HepG2 (cell line): ENCODE results near the gene RUVBL1. TPM values are rescaled to one million over a fixed set of nuclear protein-coding genes. Genes with fewer than 3 reads are reported as not detected.

ENCODE experiments used
- ATAC-seq: fragments of 200-7000 bp; cut with Tn5 transposase; 3 replicates; pipeline ENCODE4 v1.9.1; 2020; ENCODE audit warnings: mild to moderate bottlenecking, moderate library complexity
- BruUV-seq: library from RNA; stranded (reverse); fragments of 400-500 nt; replicated peaks from 2 replicates; lab custom pipeline; 2021; lab: Mats Ljungman, UMichigan
- CTCF ChIA-PET: fragments of 300-600 bp; formaldehyde crosslinking; extraction: SDS; loops from one replicate; lab custom pipeline; 2021; ENCODE audit warnings: low total read pairs, inconsistent platforms, low intra/inter-chr PET ratio; lab: Yijun Ruan, JAX
- POLR2A ChIA-PET: fragments of 350-600 bp; sonication (Branson Sonifier 250); formaldehyde crosslinking; loops from one replicate; lab custom pipeline; 2020; ENCODE audit warnings: antibody characterized with exemption, inconsistent platforms; lab: Yijun Ruan, JAX
- DNase-seq: peaks from one replicate; pipeline ENCODE4 v3.0.0-alpha.2; 2015; ENCODE audit warnings: low spot score
- FAIRE-seq: peaks from 3 replicates; lab custom pipeline; 2011; peaks lifted over from hg19 to GRCh38; lab: Jason Lieb, UNC
- H2AFZ ChIP-seq: one replicate; pipeline ENCODE4 v1.6.1; 2011; ENCODE audit warnings: low read length, inconsistent platforms
- H3K27ac ChIP-seq: fragments of 300-600 bp; 3 replicates; pipeline ENCODE4 v1.8.0; 2011; ENCODE audit warnings: mixed run types, mild to moderate bottlenecking, mixed read lengths, low read length, inconsistent platforms; ENCODE audit not compliant: insufficient read depth; ENCODE audit errors: extremely low read length
- H3K27me3 ChIP-seq, 2 experiments: fragments of 200-600 bp in 1 of 2; 2 replicates in 1 of 2; 3 replicates in 1 of 2; pipeline versions ENCODE4 v1.6.0 to v1.8.0; 2011; ENCODE audit warnings: low read length in 2 of 2, mild to moderate bottlenecking in 2 of 2, moderate library complexity in 2 of 2, inconsistent platforms in 1 of 2; ENCODE audit not compliant: insufficient read depth in 2 of 2, control insufficient read depth in 1 of 2
- H3K36me3 ChIP-seq, 2 experiments: fragments of 200-600 bp in 1 of 2; replicated peaks in 1 of 2; 2 replicates in 1 of 2; 3 replicates in 1 of 2; pipeline versions ENCODE4 v1.5.1 to v1.8.0; 2011; ENCODE audit warnings: low read length in 2 of 2, inconsistent platforms in 1 of 2; ENCODE audit not compliant: insufficient read depth in 2 of 2, control insufficient read depth in 1 of 2
- H3K4me1 ChIP-seq: 2 replicates; pipeline ENCODE4 v1.5.1; 2012; ENCODE audit warnings: low read length, inconsistent platforms; ENCODE audit not compliant: insufficient read depth
- H3K4me2 ChIP-seq: 2 replicates; pipeline ENCODE4 v1.6.0; 2011; ENCODE audit warnings: low read depth, low read length, inconsistent platforms
- H3K4me3 ChIP-seq, 3 experiments: fragments of 200-600 bp in 1 of 3; sonication (generic), shearing (Covaris generic) in 1 of 3; replicated peaks in 1 of 3; 2 replicates each; pipeline ENCODE4 v1.5.1; 2011 to 2016; ENCODE audit warnings: low read length in 3 of 3, inconsistent platforms in 2 of 3, low read depth in 2 of 3, mild to moderate bottlenecking in 2 of 3, control low read depth in 1 of 3, mixed read lengths in 1 of 3; ENCODE audit not compliant: insufficient read depth in 1 of 3
- H3K79me2 ChIP-seq: one replicate; pipeline ENCODE4 v1.6.1; 2011; ENCODE audit warnings: low read length, inconsistent platforms; ENCODE audit not compliant: insufficient read depth
- H3K9ac ChIP-seq: 2 replicates; pipeline ENCODE4 v1.6.0; 2011; ENCODE audit warnings: mild to moderate bottlenecking, low read depth, low read length, inconsistent platforms; ENCODE audit not compliant: insufficient read depth
- H3K9me3 ChIP-seq: 2 replicates; pipeline ENCODE4 v1.5.1; 2012; ENCODE audit warnings: mild to moderate bottlenecking, low read length
- H4K20me1 ChIP-seq: 2 replicates; pipeline ENCODE4 v1.6.0; 2011; ENCODE audit warnings: inconsistent platforms, mild to moderate bottlenecking, low read length, moderate library complexity; ENCODE audit not compliant: insufficient read depth
- AGO2 ChIP-seq: fragments of 200-400 bp; formaldehyde crosslinking; optimal IDR thresholded peaks from 2 replicates; pipeline ENCODE3; 2017; ENCODE audit warnings: mild to moderate bottlenecking, low read depth, low read length, moderate library complexity
- BCLAF1 ChIP-seq: fragments of 450-650 bp; IDR thresholded peaks from 2 replicates; pipeline ENCODE4 v1.6.1; 2017; ENCODE audit warnings: mild to moderate bottlenecking
- EZH2 ChIP-seq: conservative IDR thresholded peaks from 2 replicates; pipeline ENCODE4 v1.6.1; 2012; ENCODE audit warnings: mild to moderate bottlenecking, low read depth, low read length, moderate library complexity
- GMEB1 ChIP-seq: sonication (generic); formaldehyde crosslinking; IDR thresholded peaks from 2 replicates; pipeline ENCODE4 v1.5.1; 2020; ENCODE audit warnings: missing genetic modification reagents, mild to moderate bottlenecking, borderline replicate concordance
- IKZF4 ChIP-seq: sonication (generic); formaldehyde crosslinking; IDR thresholded peaks from 2 replicates; pipeline ENCODE4 v1.5.1; 2020; ENCODE audit warnings: borderline replicate concordance, mild to moderate bottlenecking, low read depth, missing genetic modification reagents; ENCODE audit errors: not compliant biosample characterization
- PBX3 ChIP-seq: sonication (generic); formaldehyde crosslinking; IDR thresholded peaks from 2 replicates; pipeline ENCODE4 v1.8.1; 2023; ENCODE audit warnings: missing genetic modification reagents, inconsistent platforms, borderline replicate concordance
- PHF21A ChIP-seq: sonication (generic); formaldehyde crosslinking; IDR thresholded peaks from 2 replicates; pipeline ENCODE4 v1.5.0; 2020; ENCODE audit warnings: mild to moderate bottlenecking, missing genetic modification reagents
- RORA ChIP-seq: sonication (generic); formaldehyde crosslinking; IDR thresholded peaks from 2 replicates; pipeline ENCODE4 v1.5.0; 2020; ENCODE audit warnings: mild to moderate bottlenecking, missing genetic modification reagents, moderate library complexity
- SMAD9 ChIP-seq: sonication (generic); formaldehyde crosslinking; IDR thresholded peaks from 2 replicates; pipeline ENCODE4 v1.5.1; 2020; ENCODE audit warnings: mild to moderate bottlenecking, missing genetic modification reagents
- SMYD3 ChIP-seq: sonication (generic); formaldehyde crosslinking; IDR thresholded peaks from 2 replicates; pipeline ENCODE4 v1.8.1; 2023; ENCODE audit warnings: mild to moderate bottlenecking, missing genetic modification reagents
- SNRNP70 ChIP-seq: fragments of 200-400 bp; formaldehyde crosslinking; IDR thresholded peaks from 2 replicates; pipeline ENCODE4 v1.6.1; 2017; ENCODE audit warnings: mild to moderate bottlenecking, low read depth, low read length, moderate library complexity
- TBL1XR1 ChIP-seq: fragments of 150-350 bp; IDR thresholded peaks from 2 replicates; pipeline ENCODE4 v1.6.1; 2014; ENCODE audit warnings: borderline replicate concordance, low read length; ENCODE audit not compliant: partially characterized antibody
- TCF12 ChIP-seq, 2 experiments: fragments of 450-650 bp in 1 of 2; sonication (generic) in 1 of 2; formaldehyde crosslinking in 1 of 2; IDR thresholded peaks; 2 replicates each; pipeline versions ENCODE4 v1.6.1 to v1.8.0; 2017 to 2022; ENCODE audit warnings: antibody characterized with exemption in 1 of 2, mild to moderate bottlenecking in 1 of 2, missing genetic modification reagents in 1 of 2, moderate library complexity in 1 of 2
- ZMYM3 ChIP-seq: sonication (generic); formaldehyde crosslinking; IDR thresholded peaks from 2 replicates; pipeline ENCODE4 v1.5.1; 2020; ENCODE audit warnings: mild to moderate bottlenecking, missing genetic modification reagents
- ZNF160 ChIP-seq: sonication (generic); formaldehyde crosslinking; IDR thresholded peaks from 2 replicates; pipeline ENCODE4 v1.8.0; 2022; ENCODE audit warnings: mild to moderate bottlenecking, inconsistent platforms, missing genetic modification reagents
- ZNF17 ChIP-seq: sonication (generic); formaldehyde crosslinking; IDR thresholded peaks from 2 replicates; pipeline ENCODE4 v1.5.0; 2020; ENCODE audit warnings: mild to moderate bottlenecking, missing genetic modification reagents
- ZNF326 ChIP-seq: sonication (generic); formaldehyde crosslinking; IDR thresholded peaks from 2 replicates; pipeline ENCODE4 v1.4.0; 2020; ENCODE audit warnings: missing genetic modification reagents, borderline replicate concordance
- ZNF33B ChIP-seq: sonication (generic); formaldehyde crosslinking; IDR thresholded peaks from 2 replicates; pipeline ENCODE4 v1.5.1; 2020; ENCODE audit warnings: mild to moderate bottlenecking, missing genetic modification reagents
- ZNF441 ChIP-seq: sonication (generic); formaldehyde crosslinking; IDR thresholded peaks from 2 replicates; pipeline ENCODE4 v1.7.0; 2021; ENCODE audit warnings: missing genetic modification reagents, borderline replicate concordance
- ZNF549 ChIP-seq: sonication (generic); formaldehyde crosslinking; IDR thresholded peaks from 2 replicates; pipeline ENCODE4 v1.5.0; 2020; ENCODE audit warnings: missing genetic modification reagents
- WGBS: methylation state at CpG from one replicate; pipeline ENCODE4 v1.1.6; 2017; ENCODE audit warnings: low lambda C conversion rate; 5-methylcytosine and 5-hydroxymethylcytosine counted together
- in situ Hi-C: cut with HindIII; loops from 2 replicates; pipeline ENCODE4 v1.10.0; 2017; ENCODE audit warnings: low pct_unique_long_range_greater_than_20kb; ENCODE audit not compliant: extremely low pct_ligation_motif_present
- intact Hi-C: fragments of 100-400 bp; cut with micrococcal nuclease; formaldehyde crosslinking; loops from one replicate; pipeline ENCODE4 v1.10.0; 2022; ENCODE audit not compliant: unreplicated experiment
- polyA plus RNA-seq, 8 experiments: library from polyadenylated mRNA; depleted of rRNA in 3 of 8; stranded (reverse) in 7 of 8; unstranded in 1 of 8; fragments of >200 nt; fragmentation: Illumina TruSeq in 4 of 8; extraction: Trizol in 4 of 8; gene quantifications; 2 replicates each; pipeline versions ENCODE4 v1.2.1 to v1.2.3, GENCODE V29; 2011 to 2016; ENCODE audit warnings: low read depth in 4 of 8, missing spikeins in 1 of 8, mixed read lengths in 1 of 8; ENCODE audit not compliant: insufficient read depth in 1 of 8
- total RNA-seq, 5 experiments: library from RNA; depleted of rRNA; stranded (reverse); fragments of >200 nt; fragmentation: Illumina TruSeq; extraction: Trizol; gene quantifications; 2 replicates each; pipeline ENCODE4 v1.2.3, GENCODE V29; 2016; ENCODE audit warnings: low read depth in 1 of 5

RUVBL1 gene
- total and polyA plus RNA-seq, 2 of the 13 experiments (the other 11 are each of a cell fraction or from before 2014, with no cell fraction given): 32.7 to 86.3 TPM

- in situ Hi-C loops: no loop called here
- no peak overlapping the region for H3K4me2 ChIP-seq
- H4K20me1 ChIP-seq: no peaks in the 10 kb centered on the region
- CTCF ChIA-PET: no interaction called here
- no peak for TF ChIP-seq RORA
- no peak for TF ChIP-seq SMAD9 (CRISPR knock-in tag)
- no peak for TF ChIP-seq SNRNP70
- no peak for TF ChIP-seq BCLAF1
- TF ChIP-seq GMEB1: no peak
- no peak for TF ChIP-seq ZNF326 (CRISPR knock-in tag)
- TF ChIP-seq TBL1XR1: no peak
- TF ChIP-seq ZNF549: no peak
- TF ChIP-seq ZNF441 (CRISPR knock-in tag): no peak
- no peak for TF ChIP-seq ZNF160 (CRISPR knock-in tag)
- TF ChIP-seq ZNF33B (CRISPR knock-in tag): no peak
- no peak for TF ChIP-seq ZNF17 (CRISPR knock-in tag)
- no peak for TF ChIP-seq ZMYM3 (CRISPR knock-in tag)
- TF ChIP-seq PBX3: no peak
- TF ChIP-seq PHF21A: no peak
- no peak for TF ChIP-seq IKZF4
- TF ChIP-seq TCF12 (IDR thresholded peaks at IDR 0.05): no peak
- TF ChIP-seq TCF12 (CRISPR knock-in tag; IDR thresholded peaks at IDR 0.05): no peak
- TF ChIP-seq EZH2: no peak
- TF ChIP-seq AGO2: no peak
- TF ChIP-seq SMYD3 (CRISPR knock-in tag): no peak
- no peak overlapping the region for H3K9ac ChIP-seq
- ATAC-seq: no peak
- H2AFZ ChIP-seq: no peak overlapping the region
- H3K27ac ChIP-seq: no peak overlapping the region
- POLR2A ChIA-PET: interaction anchor here (1.9 kb wide), 1 partner anchor 11 kb away, joined by 5 read pairs; the partner anchor contains the start of gene RUVBL1
- H3K9me3 ChIP-seq: no peaks in the 10 kb centered on the region
- H3K36me3 ChIP-seq: peaks cover 16 to 56% of the 10 kb centered on the region in 2 experiments
- no TSS peak for BruUV-seq
- no peak overlapping the region for H3K4me3 ChIP-seq
- WGBS: 94% methylated on average over 6 of the region's 7 CpGs
- H3K4me1 ChIP-seq: no peaks in the 10 kb centered on the region
- FAIRE-seq: no peak
- peaks cover under 1% of the 10 kb centered on the region for H3K79me2 ChIP-seq
- DNase-seq: no peak
- no peaks in the 10 kb centered on the region for H3K27me3 ChIP-seq
- intact Hi-C loops: no loop called here
These were observed 11.1 kb downstream of the RUVBL1 start for GRCh38 chr3:128112357-128112968.
